Activated naive CD4-positive, alpha-beta T cell treated with anti-CD3 and anti-CD28 coated beads, Interleukin-2, amount 50 U/mL, for 72 hours (primary cell): ENCODE measurements around the gene NR5A2. TPM values are rescaled to one million over a fixed set of nuclear protein-coding genes. Genes with fewer than 3 reads are reported as not detected.

ENCODE experiments used
- ATAC-seq, 2 donors: fragments of 150-1000 bp; cut with Tn5 transposase; 2 replicates each; pipeline ENCODE4 v1.10.0; 2021; ENCODE audit warnings: mild to moderate bottlenecking in 2 of 2, moderate library complexity in 2 of 2
- DNase-seq, 2 donors: peaks; one replicate each; pipeline ENCODE4 v3.0.0; 2021 to 2022; ENCODE audit warnings: low spot score in 2 of 2
- H3K27ac Mint-ChIP-seq, 2 donors: one replicate each; pipeline ENCODE4 v1.8.0; 2022; ENCODE audit warnings: mild to moderate bottlenecking in 2 of 2, mixed read lengths in 2 of 2
- H3K36me3 Mint-ChIP-seq, 2 donors: one replicate each; pipeline ENCODE4 v1.8.0; 2022; ENCODE audit warnings: mixed read lengths in 2 of 2
- H3K9me3 Mint-ChIP-seq, 2 donors: one replicate each; pipeline ENCODE4 v1.8.0; 2022; ENCODE audit warnings: mixed read lengths in 2 of 2
- total RNA-seq, 2 donors: library from RNA; stranded (reverse); gene quantifications; one replicate each; pipeline ENCODE4 v1.2.3, GENCODE V29; 2022

Gene NR5A2
- total RNA-seq, 2 donors from 2014 or later, result 0.16 TPM; not detected in 1

GRCh38 chr1:200130552-200130951, 103.0 kb downstream of the NR5A2 start:
- no peaks in the 10 kb centered on the region for H3K9me3 Mint-ChIP-seq
- ATAC-seq, result no peak
- no peak for DNase-seq
- no peaks in the 10 kb centered on the region for H3K36me3 Mint-ChIP-seq
- no peak overlapping the region for H3K27ac Mint-ChIP-seq

- Mint-ChIP-seq H3K36me3 (no peaks in the 10 kb centered on the region), H3K27ac (no peak overlapping the region), H3K9me3 (no peaks in the 10 kb centered on the region)
- no peak for DNase-seq
- no peak for ATAC-seq
These were observed 104.1 kb downstream of the NR5A2 start for GRCh38 chr1:200131551-200132125.

- H3K27ac Mint-ChIP-seq, result no peak overlapping the region
- ATAC-seq, result no peak
- H3K9me3 Mint-ChIP-seq, result no peaks in the 10 kb centered on the region
- no peaks in the 10 kb centered on the region for H3K36me3 Mint-ChIP-seq
- no peak for DNase-seq
These were observed 105.6 kb downstream of the NR5A2 start for GRCh38 chr1:200133123-200133522.

- no peaks in the 10 kb centered on the region for H3K36me3 Mint-ChIP-seq
- DNase-seq (no peak), ATAC-seq (no peak)
These were observed 106.6 kb downstream of the NR5A2 start for GRCh38 chr1:200134116-200134515.

GRCh38 chr1:200136384-200136783, 108.9 kb downstream of the NR5A2 start:
- ATAC-seq (no peak), DNase-seq (no peak)
- Mint-ChIP-seq H3K27ac (no peak overlapping the region), H3K9me3 (no peaks in the 10 kb centered on the region), H3K36me3 (no peaks in the 10 kb centered on the region)

More at GRCh38 chr1:200134116-200134515, 106.6 kb downstream of the NR5A2 start:
- no peak overlapping the region for H3K27ac Mint-ChIP-seq
- no peaks in the 10 kb centered on the region for H3K9me3 Mint-ChIP-seq

GRCh38 chr1:200139661-200140250, 112.2 kb downstream of the NR5A2 start:
- ATAC-seq (peak; percentile 75 to 83), DNase-seq (no peak)
- no peaks in the 10 kb centered on the region for H3K36me3 Mint-ChIP-seq
- no peak overlapping the region for H3K27ac Mint-ChIP-seq
- H3K9me3 Mint-ChIP-seq, result peaks cover 0 to 4% of the 10 kb centered on the region in 2 donors

- peaks cover 0 to 4% of the 10 kb centered on the region in 2 donors for H3K9me3 Mint-ChIP-seq
- ATAC-seq, result no peak
These were observed 115.8 kb downstream of the NR5A2 start for GRCh38 chr1:200143347-200143746.

GRCh38 chr1:200146100-200146499, 118.6 kb downstream of the NR5A2 start:
- Mint-ChIP-seq H3K27ac (no peak overlapping the region), H3K9me3 (peaks cover 0 to 4% of the 10 kb centered on the region in 2 donors), H3K36me3 (no peaks in the 10 kb centered on the region)
- ATAC-seq (no peak), DNase-seq (no peak)

More at GRCh38 chr1:200143347-200143746, 115.8 kb downstream of the NR5A2 start:
- no peak for DNase-seq
- no peak overlapping the region for H3K27ac Mint-ChIP-seq
- H3K36me3 Mint-ChIP-seq, result no peaks in the 10 kb centered on the region

- H3K36me3 Mint-ChIP-seq, result no peaks in the 10 kb centered on the region
- H3K27ac Mint-ChIP-seq, result no peak overlapping the region
- peaks cover 0 to 4% of the 10 kb centered on the region in 2 donors for H3K9me3 Mint-ChIP-seq
- ATAC-seq (no peak), DNase-seq (no peak)
These were observed 119.6 kb downstream of the NR5A2 start for GRCh38 chr1:200147094-200147493.

GRCh38 chr1:200147742-200148141, 120.2 kb downstream of the NR5A2 start:
- Mint-ChIP-seq H3K27ac (no peak overlapping the region), H3K36me3 (no peaks in the 10 kb centered on the region), H3K9me3 (peaks cover 0 to 4% of the 10 kb centered on the region in 2 donors)
- ATAC-seq, result no peak
- no peak for DNase-seq

GRCh38 chr1:200150006-200150405, 122.5 kb downstream of the NR5A2 start:
- ATAC-seq (peak in 1 of 2 donors; percentile 19), DNase-seq (no peak)
- H3K9me3 Mint-ChIP-seq, result no peaks in the 10 kb centered on the region
- H3K36me3 Mint-ChIP-seq, result no peaks in the 10 kb centered on the region
- H3K27ac Mint-ChIP-seq, result peak overlapping the region; percentile 51 to 63

- DNase-seq (no peak), ATAC-seq (peak in 1 of 2 donors; percentile 43)
- Mint-ChIP-seq H3K27ac (peak overlapping the region in 1 of 2 donors; percentile 63), H3K36me3 (no peaks in the 10 kb centered on the region), H3K9me3 (no peaks in the 10 kb centered on the region)
These were observed 123.2 kb downstream of the NR5A2 start for GRCh38 chr1:200150721-200151120.

- Mint-ChIP-seq H3K9me3 (no peaks in the 10 kb centered on the region), H3K36me3 (no peaks in the 10 kb centered on the region), H3K27ac (no peak overlapping the region)
- DNase-seq (no peak), ATAC-seq (no peak)
These were observed 124.8 kb downstream of the NR5A2 start for GRCh38 chr1:200152336-200152735.

- no peaks in the 10 kb centered on the region for H3K9me3 Mint-ChIP-seq
- H3K27ac Mint-ChIP-seq, result peak overlapping the region; percentile 84 to 99
- ATAC-seq (peak; percentile 84 to 94), DNase-seq (peak; percentile 43 to 71)
- H3K36me3 Mint-ChIP-seq, result no peaks in the 10 kb centered on the region
These were observed 126.0 kb downstream of the NR5A2 start for GRCh38 chr1:200153277-200154055.

GRCh38 chr1:200154069-200154767, 126.7 kb downstream of the NR5A2 start:
- Mint-ChIP-seq H3K9me3 (no peaks in the 10 kb centered on the region), H3K36me3 (no peaks in the 10 kb centered on the region), H3K27ac (peak overlapping the region; percentile 84 to 91)
- peak in 1 of 2 donors; percentile 47 for DNase-seq
- peak; percentile 67 to 79 for ATAC-seq

GRCh38 chr1:200157715-200158114, 130.2 kb downstream of the NR5A2 start:
- DNase-seq, result no peak
- Mint-ChIP-seq H3K9me3 (no peaks in the 10 kb centered on the region), H3K27ac (no peak overlapping the region), H3K36me3 (no peaks in the 10 kb centered on the region)
- no peak for ATAC-seq

GRCh38 chr1:200161801-200162200, 134.3 kb downstream of the NR5A2 start:
- Mint-ChIP-seq H3K9me3 (no peaks in the 10 kb centered on the region), H3K27ac (no peak overlapping the region), H3K36me3 (no peaks in the 10 kb centered on the region)
- ATAC-seq (no peak), DNase-seq (no peak)
